ENCODE measurements around the gene PRKCH. TPM values are rescaled to one million over a fixed set of nuclear protein-coding genes. Genes with fewer than 3 reads are reported as not detected.

The PRKCH gene
- total and polyA plus RNA-seq, 3 donors from 2014 or later, result 15.0 to 26.8 (median 25.4) TPM

DNA sequence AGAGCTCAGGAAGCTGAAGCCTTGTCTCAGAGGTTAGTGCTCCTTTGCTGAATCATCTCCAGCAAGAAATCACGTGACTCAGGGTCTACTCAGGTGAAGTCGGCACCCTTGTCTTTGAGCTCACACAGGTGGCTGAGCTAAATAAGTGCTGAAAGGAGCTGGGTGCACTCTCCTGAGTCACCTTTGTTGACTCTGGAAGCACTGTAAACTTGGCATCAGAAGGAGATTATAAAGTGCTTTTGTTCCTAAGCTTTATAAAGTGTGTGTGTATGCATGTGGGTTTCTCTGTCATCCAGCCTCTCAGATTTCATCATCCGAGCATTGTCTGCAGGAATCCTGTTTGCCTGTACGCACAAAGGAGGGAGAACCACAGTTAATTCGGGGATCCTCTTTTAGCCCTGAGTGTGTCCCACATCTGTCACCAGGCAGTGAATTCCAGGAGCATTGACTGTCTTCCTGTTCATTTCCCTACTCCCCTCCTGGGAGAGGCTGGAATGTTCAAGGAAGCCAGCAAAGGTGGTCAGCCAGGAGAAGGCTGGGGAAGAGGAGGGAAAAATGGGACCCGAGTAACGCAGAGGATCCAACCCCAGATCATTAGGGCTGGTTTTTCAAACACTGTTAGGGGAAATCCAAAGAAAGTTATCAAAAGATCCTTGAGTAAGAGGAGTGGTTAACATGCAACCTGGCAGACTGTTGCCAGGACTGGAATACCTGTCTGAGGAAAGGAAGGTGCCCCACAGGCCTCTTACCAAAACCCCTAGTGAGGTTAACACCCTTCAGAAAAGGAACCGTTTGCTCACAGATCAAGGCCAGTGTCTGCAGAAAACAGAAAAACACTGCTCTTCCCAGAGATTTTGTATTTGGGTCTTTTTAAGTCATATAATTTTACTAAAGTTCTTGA lies 216.4 kb downstream of the PRKCH start:
- 58 to 73% methylated on average over 8 of the region's 8 CpGs for WGBS, 2 donors
- H3K4me3 ChIP-seq, result no peak overlapping the region
- intact Hi-C loops (cut with DNase I; ENCODE audit: low total_unique reads), result no loop called here
- H3K36me3 ChIP-seq (ENCODE audit: low read depth, missing control alignments), result no peaks in the 10 kb centered on the region
- no peak for DNase-seq
- H3K27me3 ChIP-seq, result no peaks in the 10 kb centered on the region
- TF ChIP-seq POLR2A (IDR thresholded peaks at IDR 0.05) (no peak), CTCF (IDR thresholded peaks at IDR 0.05) (no peak)
- no peak overlapping the region for H3K27ac ChIP-seq
- peaks cover 20% of the 10 kb centered on the region for H3K4me1 ChIP-seq
- H3K9me3 ChIP-seq, result no peaks in the 10 kb centered on the region

DNA sequence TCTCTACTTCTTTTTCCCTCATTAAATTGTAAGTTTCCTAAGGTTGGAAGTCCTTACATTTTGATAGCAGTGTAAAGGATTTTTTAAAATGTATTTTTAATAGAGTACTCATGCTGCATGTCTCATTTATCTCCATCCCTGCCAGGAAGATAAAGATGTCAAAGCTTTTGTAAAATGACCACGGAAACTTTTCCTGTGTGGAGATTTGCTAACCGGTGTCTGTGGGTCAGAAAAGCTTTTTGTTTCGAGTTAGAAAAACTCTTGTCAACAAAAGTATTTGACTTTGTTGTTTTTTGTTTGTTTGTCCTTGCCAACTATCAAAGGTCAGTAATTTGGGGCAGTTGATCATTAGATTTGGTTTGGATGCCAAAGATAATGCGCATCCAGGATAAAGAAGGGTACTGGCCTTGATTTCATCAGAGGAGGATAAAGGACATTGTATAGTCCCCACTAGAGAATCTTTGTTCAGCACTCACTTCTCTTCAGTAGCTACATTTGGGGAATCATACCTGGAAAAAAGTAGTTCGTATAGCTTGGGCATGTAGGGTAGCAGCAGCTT lies 217.2 kb downstream of the PRKCH start:
- intact Hi-C loops (cut with DNase I; ENCODE audit: low total_unique reads), result no loop called here
- H3K36me3 ChIP-seq (ENCODE audit: low read depth, missing control alignments), result no peaks in the 10 kb centered on the region
- no peaks in the 10 kb centered on the region for H3K9me3 ChIP-seq
- no peak for DNase-seq
- H3K27ac ChIP-seq, result no peak overlapping the region
- no peak overlapping the region for H3K4me3 ChIP-seq
- WGBS, 2 donors, result 66 to 71% methylated on average over 5 of the region's 5 CpGs
- H3K27me3 ChIP-seq, result no peaks in the 10 kb centered on the region
- peaks cover 22% of the 10 kb centered on the region for H3K4me1 ChIP-seq
- TF ChIP-seq CTCF (IDR thresholded peaks at IDR 0.05) (no peak), POLR2A (IDR thresholded peaks at IDR 0.05) (no peak)

DNA sequence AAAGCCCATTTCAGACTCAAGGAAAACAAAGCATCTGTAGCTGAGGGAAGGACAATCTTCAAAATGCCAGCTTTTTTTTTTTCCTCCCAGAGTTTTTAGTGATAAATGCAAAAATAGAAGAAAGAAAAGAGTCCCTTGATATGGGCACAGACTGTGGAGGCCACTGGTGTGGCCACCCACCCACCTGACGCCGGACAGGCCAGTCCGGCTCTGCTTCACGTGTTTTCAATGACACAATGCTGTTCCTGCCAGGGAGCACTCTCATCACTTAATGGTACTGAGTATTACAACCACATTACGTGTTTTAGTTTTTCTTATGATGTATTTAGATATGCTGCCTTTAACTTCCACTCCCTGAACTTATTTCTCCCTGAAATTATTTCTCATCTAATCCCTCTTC lies 218.3 kb downstream of the PRKCH start:
- Histone ChIP-seq H3K27ac (no peak overlapping the region), H3K4me1 (peaks cover 29% of the 10 kb centered on the region), H3K4me3 (no peak overlapping the region), H3K9me3 (no peaks in the 10 kb centered on the region), H3K36me3 (ENCODE audit: low read depth, missing control alignments) (no peaks in the 10 kb centered on the region), H3K27me3 (no peaks in the 10 kb centered on the region)
- intact Hi-C loops (cut with DNase I; ENCODE audit: low total_unique reads), result no loop called here
- no peak for DNase-seq
- 89 to 94% methylated on average over 5 of the region's 5 CpGs for WGBS, 2 donors
- TF ChIP-seq POLR2A (IDR thresholded peaks at IDR 0.05), result no peak
- no peak for TF ChIP-seq CTCF (IDR thresholded peaks at IDR 0.05)

DNA sequence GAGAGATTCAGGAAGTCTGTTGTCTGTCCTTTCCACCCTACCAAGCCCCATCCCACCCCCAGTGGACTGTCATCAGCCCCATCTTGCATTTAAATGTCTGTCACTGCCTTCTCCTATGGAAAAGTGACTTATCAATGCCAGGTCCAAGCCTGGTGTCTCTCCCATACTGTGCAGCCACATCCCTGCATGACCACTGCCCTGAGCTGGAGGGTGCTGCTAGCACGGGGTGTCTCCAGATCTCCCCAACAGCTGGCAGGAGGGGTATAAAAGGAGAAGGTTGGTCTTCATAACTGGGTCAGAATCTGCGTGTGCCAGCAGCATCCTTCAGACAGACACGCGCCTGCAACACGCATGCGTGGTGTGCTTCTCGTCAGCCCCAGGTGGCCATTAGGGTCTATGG lies 219.6 kb downstream of the PRKCH start:
- no peaks in the 10 kb centered on the region for H3K27me3 ChIP-seq

More for the DNA sequence above, 219.6 kb downstream of the PRKCH start:
- H3K4me3 ChIP-seq, result no peak overlapping the region
- peaks cover 32% of the 10 kb centered on the region for H3K4me1 ChIP-seq
- 91 to 97% methylated on average over 6 to 7 of the region's 7 CpGs for WGBS, 2 donors
- H3K9me3 ChIP-seq, result no peaks in the 10 kb centered on the region
- no peaks in the 10 kb centered on the region for H3K36me3 ChIP-seq (ENCODE audit: low read depth, missing control alignments)
- H3K27ac ChIP-seq, result no peak overlapping the region
- intact Hi-C loops (cut with DNase I; ENCODE audit: low total_unique reads), result no loop called here
- no peak for TF ChIP-seq CTCF (IDR thresholded peaks at IDR 0.05)
- TF ChIP-seq POLR2A (IDR thresholded peaks at IDR 0.05), result no peak
- no peak for DNase-seq
